ENCODE results near the gene FLT3LG.

The FLT3LG gene

DNA sequence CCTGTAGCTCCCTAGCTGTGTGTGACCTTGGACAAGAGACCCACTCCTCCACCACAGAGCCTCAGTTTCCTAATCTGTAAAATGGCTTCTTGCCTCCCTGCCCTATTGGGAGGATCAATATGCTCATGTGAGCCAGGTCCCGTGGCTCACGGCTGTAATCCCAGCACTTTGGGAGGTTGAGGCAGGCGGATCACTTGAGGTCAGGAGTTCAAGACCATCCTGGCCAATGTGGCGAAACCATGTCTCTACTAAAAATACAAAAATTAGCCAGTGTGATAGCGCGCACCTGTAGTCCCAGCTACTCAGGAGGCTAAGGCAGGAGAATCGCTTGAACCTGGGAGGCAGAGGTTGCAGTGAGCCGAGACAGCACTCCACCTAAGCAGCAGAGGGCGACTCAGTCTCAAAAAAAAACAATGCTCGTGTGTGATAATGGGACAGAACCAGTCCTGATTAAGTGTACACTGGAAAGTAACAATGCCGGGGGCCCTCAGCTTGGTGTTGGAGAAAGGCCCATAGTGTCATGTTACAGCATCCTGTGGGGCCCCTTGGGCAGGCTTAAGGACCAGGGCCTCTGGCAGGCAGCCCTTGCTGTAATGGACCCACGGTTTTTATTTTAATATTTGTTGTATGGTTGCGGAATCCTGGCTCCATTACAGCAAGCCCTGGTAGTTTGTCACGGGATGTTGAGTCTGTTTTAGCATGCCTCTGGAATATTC is 29.0 kb downstream of the FLT3LG start:
- peaks cover 12% of the 10 kb centered on the region for H3K36me3 Mint-ChIP-seq
- H3K9me3 Mint-ChIP-seq = no peaks in the 10 kb centered on the region
- no peak overlapping the region for H3K4me3 Mint-ChIP-seq
- H3K27me3 Mint-ChIP-seq = no peaks in the 10 kb centered on the region
- peak overlapping the region; percentile 13 for H3K27ac Mint-ChIP-seq
- H3K4me1 Mint-ChIP-seq = peaks cover 51% of the 10 kb centered on the region

DNA sequence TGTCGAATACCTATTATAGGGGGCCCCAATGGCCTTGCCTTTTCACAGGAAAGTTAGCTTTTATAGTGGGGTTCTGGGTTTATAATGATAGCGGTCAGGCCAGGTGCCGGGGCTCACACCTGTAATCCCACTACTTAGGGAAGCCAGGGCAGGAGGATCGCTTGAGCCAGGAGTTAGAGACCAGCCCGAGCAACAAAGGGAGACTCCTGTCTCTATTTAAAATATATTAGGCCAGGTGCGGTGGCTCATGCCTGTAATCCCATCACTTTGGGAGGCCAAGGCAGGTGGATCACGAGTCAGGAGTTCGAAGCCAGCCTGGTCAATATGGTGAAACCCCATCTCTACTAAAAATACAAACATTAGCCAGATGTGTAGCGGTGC is 29.6 kb downstream of the FLT3LG start:
- Mint-ChIP-seq H3K4me1 (peaks cover 52% of the 10 kb centered on the region), H3K27me3 (no peaks in the 10 kb centered on the region), H3K27ac (no peak overlapping the region), H3K36me3 (peaks cover 9% of the 10 kb centered on the region), H3K9me3 (no peaks in the 10 kb centered on the region), H3K4me3 (no peak overlapping the region)

GRCh38 chr19:49506575-49507105 is 32.6 kb downstream of the FLT3LG start:
- no peaks in the 10 kb centered on the region for H3K36me3 Mint-ChIP-seq
- H3K9me3 Mint-ChIP-seq = no peaks in the 10 kb centered on the region
- no peak overlapping the region for H3K27ac Mint-ChIP-seq
- peaks cover 33% of the 10 kb centered on the region for H3K4me1 Mint-ChIP-seq
- H3K4me3 Mint-ChIP-seq = no peak overlapping the region
- no peaks in the 10 kb centered on the region for H3K27me3 Mint-ChIP-seq

GRCh38 chr19:49507803-49508494 is 33.9 kb downstream of the FLT3LG start:
- H3K4me3 Mint-ChIP-seq = no peak overlapping the region
- no peak overlapping the region for H3K27ac Mint-ChIP-seq
- no peaks in the 10 kb centered on the region for H3K36me3 Mint-ChIP-seq
- no peaks in the 10 kb centered on the region for H3K27me3 Mint-ChIP-seq
- no peaks in the 10 kb centered on the region for H3K9me3 Mint-ChIP-seq
- H3K4me1 Mint-ChIP-seq = peaks cover 28% of the 10 kb centered on the region

DNA sequence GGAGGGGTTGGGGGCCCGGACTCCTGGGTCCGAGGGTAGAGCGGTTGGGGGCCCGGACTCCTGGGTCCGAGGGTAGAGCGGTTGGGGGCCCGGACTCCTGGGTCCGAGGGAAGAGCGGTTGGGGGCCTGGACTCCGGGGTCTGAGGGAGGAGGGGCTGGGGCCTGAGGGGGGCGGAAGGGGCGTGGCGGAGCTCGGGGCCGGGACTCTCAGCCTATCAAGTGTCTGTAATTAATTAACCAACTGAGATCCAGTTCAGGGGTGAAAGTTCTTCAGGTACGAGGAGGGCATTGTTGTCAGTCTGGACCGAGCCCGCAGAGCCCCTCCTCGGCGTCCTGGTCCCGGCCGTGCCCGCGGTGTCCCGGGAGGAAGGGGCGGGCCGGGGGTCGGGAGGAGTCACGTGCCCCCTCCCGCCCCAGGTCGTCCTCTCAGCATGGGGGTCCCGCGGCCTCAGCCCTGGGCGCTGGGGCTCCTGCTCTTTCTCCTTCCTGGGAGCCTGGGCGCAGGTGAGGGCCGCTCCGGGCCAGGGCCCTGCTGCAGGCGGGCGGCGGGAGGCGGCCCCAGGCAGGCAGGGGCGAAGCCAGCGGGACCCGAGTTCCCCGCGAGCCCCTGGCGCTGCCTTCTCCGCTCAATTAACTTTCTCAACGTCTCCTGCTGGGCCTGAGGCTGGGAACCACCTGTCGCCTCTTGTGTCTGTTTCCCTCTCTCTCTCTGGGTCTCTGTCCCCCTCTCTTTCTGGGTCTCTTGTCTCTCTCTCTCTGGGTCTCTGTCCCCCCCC is 39.1 kb downstream of the FLT3LG start:
- H3K27me3 Mint-ChIP-seq = no peaks in the 10 kb centered on the region
- H3K9me3 Mint-ChIP-seq = no peaks in the 10 kb centered on the region
- no peaks in the 10 kb centered on the region for H3K36me3 Mint-ChIP-seq
- peaks cover 44% of the 10 kb centered on the region for H3K4me1 Mint-ChIP-seq
- peak overlapping the region; percentile 82 for H3K27ac Mint-ChIP-seq
- peak overlapping the region; percentile 86 for H3K4me3 Mint-ChIP-seq

GRCh38 chr19:49513746-49514118 is 39.7 kb downstream of the FLT3LG start:
- Mint-ChIP-seq H3K4me3 (peak overlapping the region; percentile 86), H3K27me3 (no peaks in the 10 kb centered on the region), H3K4me1 (peaks cover 43% of the 10 kb centered on the region), H3K36me3 (no peaks in the 10 kb centered on the region), H3K9me3 (no peaks in the 10 kb centered on the region), H3K27ac (peak overlapping the region; percentile 82)

- H3K36me3 Mint-ChIP-seq = no peaks in the 10 kb centered on the region
- H3K27me3 Mint-ChIP-seq = no peaks in the 10 kb centered on the region
- peaks cover 45% of the 10 kb centered on the region for H3K4me1 Mint-ChIP-seq
- H3K27ac Mint-ChIP-seq = no peak overlapping the region
- H3K9me3 Mint-ChIP-seq = no peaks in the 10 kb centered on the region
- H3K4me3 Mint-ChIP-seq = peak overlapping the region; percentile 86
Measured at GRCh38 chr19:49514151-49514550, 40.1 kb downstream of the FLT3LG start.

DNA sequence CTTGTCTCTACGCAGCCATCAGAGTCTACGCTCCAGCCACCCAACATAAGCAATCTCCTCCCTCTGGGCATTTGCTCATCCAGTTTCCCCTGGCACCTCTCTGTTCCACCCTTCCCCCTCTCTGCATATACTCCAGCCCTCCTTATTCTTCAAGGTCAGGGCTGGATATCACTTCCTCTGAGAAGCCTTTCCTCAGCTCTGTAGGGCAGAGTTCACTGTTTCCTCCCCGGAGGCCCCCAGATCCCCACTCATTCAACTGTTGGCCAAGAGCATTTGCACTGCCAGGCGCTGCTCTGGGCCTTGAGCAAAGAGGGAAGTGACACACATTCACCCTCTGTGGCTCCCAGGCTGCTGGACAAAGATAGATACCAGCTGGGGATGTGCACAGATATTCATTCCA is 41.8 kb downstream of the FLT3LG start:
- peaks cover 49% of the 10 kb centered on the region for H3K4me1 Mint-ChIP-seq
- H3K9me3 Mint-ChIP-seq = no peaks in the 10 kb centered on the region
- no peaks in the 10 kb centered on the region for H3K27me3 Mint-ChIP-seq
- no peak overlapping the region for H3K4me3 Mint-ChIP-seq
- no peak overlapping the region for H3K27ac Mint-ChIP-seq
- no peaks in the 10 kb centered on the region for H3K36me3 Mint-ChIP-seq

- H3K4me3 Mint-ChIP-seq = no peak overlapping the region
- H3K27ac Mint-ChIP-seq = no peak overlapping the region
- no peaks in the 10 kb centered on the region for H3K9me3 Mint-ChIP-seq
- H3K36me3 Mint-ChIP-seq = no peaks in the 10 kb centered on the region
- no peaks in the 10 kb centered on the region for H3K27me3 Mint-ChIP-seq
- peaks cover 34% of the 10 kb centered on the region for H3K4me1 Mint-ChIP-seq
Measured at GRCh38 chr19:49518033-49518432, 44.0 kb downstream of the FLT3LG start.

GRCh38 chr19:49520705-49521319 is 46.8 kb downstream of the FLT3LG start:
- Mint-ChIP-seq H3K9me3 (no peaks in the 10 kb centered on the region), H3K36me3 (peaks cover 2% of the 10 kb centered on the region), H3K4me3 (no peak overlapping the region), H3K27me3 (no peaks in the 10 kb centered on the region), H3K27ac (no peak overlapping the region), H3K4me1 (peaks cover 19% of the 10 kb centered on the region)

DNA sequence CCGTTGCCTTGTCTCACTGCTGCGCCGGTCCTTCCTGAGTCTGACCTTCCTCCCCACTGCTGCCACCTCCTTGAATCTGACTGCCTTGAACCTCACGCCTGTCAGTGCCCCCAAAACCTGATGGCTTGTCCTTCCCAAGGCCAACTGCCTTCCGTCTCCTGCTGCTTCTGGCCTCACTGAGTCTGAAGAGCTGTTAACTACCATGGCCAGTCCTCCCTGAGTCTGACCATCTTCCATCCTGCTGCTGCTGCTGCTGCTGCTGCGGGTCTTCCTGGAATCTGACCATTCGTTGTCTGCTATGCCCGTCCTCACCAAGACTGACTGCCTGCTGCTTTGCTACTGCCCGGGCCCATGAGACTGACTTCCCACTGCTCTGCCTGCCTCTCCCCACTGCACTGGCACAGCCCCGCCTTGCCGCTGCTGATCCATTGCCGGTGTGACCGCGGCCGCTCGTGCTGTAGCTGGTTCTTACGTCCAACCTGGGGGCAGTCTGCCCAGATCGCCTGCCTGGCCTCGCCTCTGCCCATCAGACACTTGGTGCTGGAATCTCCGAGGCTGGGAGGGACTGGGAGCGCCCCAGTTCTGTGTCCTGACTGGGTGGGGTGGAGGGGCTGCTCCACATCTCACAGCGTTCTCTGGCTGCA is 50.9 kb downstream of the FLT3LG start:
- no peaks in the 10 kb centered on the region for H3K9me3 Mint-ChIP-seq
- no peak overlapping the region for H3K27ac Mint-ChIP-seq
- no peak overlapping the region for H3K4me3 Mint-ChIP-seq
- H3K27me3 Mint-ChIP-seq = no peaks in the 10 kb centered on the region
- H3K36me3 Mint-ChIP-seq = peaks cover 3% of the 10 kb centered on the region
- peaks cover 24% of the 10 kb centered on the region for H3K4me1 Mint-ChIP-seq

DNA sequence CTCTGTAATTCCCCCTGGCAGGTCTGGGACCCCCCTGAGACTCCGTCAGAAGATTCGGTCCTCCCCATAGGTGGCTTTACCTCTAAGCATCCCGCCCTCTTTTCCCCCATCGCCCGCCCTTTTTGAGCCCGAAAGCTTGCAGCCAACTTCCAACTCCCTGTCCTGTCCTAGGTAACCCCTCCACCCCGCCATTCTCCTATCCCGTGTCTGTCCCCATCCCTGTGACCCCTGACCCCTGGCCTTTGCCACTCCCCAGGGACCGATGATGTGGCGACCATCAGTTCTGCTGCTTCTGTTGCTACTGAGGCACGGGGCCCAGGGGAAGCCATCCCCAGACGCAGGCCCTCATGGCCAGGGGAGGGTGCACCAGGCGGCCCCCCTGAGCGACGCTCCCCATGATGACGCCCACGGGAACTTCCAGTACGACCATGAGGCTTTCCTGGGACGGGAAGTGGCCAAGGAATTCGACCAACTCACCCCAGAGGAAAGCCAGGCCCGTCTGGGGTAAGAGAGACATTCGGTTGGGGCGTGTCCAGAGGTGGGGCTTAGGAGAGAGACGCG is 54.3 kb downstream of the FLT3LG start:
- Mint-ChIP-seq H3K4me1 (peaks cover 34% of the 10 kb centered on the region), H3K9me3 (no peaks in the 10 kb centered on the region), H3K36me3 (peaks cover 3% of the 10 kb centered on the region), H3K27ac (no peak overlapping the region), H3K4me3 (peak overlapping the region; percentile 87), H3K27me3 (no peaks in the 10 kb centered on the region)

DNA sequence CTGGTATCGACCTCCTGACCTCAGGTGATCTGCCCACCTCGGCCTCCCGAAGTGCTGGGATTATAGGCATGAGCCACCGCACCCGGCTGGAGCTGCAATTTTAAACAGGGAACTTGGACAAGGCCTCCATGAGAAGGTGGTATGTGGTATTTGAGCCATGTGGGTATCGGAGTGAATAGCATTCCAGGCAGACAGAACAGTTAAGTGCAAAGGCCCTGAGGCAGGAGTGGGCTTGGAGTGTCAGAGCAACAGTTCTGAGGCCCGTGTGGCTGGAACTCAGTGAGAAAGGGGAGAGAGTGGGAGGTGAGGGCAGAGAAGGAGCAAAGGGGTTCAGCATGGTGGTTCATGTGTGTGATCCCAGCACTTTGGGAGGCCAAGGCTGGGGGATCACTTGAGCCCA is 56.7 kb downstream of the FLT3LG start:
- no peak overlapping the region for H3K27ac Mint-ChIP-seq
- H3K9me3 Mint-ChIP-seq = no peaks in the 10 kb centered on the region
- peaks cover 41% of the 10 kb centered on the region for H3K4me1 Mint-ChIP-seq
- peaks cover 1% of the 10 kb centered on the region for H3K36me3 Mint-ChIP-seq
- no peaks in the 10 kb centered on the region for H3K27me3 Mint-ChIP-seq
- no peak overlapping the region for H3K4me3 Mint-ChIP-seq

DNA sequence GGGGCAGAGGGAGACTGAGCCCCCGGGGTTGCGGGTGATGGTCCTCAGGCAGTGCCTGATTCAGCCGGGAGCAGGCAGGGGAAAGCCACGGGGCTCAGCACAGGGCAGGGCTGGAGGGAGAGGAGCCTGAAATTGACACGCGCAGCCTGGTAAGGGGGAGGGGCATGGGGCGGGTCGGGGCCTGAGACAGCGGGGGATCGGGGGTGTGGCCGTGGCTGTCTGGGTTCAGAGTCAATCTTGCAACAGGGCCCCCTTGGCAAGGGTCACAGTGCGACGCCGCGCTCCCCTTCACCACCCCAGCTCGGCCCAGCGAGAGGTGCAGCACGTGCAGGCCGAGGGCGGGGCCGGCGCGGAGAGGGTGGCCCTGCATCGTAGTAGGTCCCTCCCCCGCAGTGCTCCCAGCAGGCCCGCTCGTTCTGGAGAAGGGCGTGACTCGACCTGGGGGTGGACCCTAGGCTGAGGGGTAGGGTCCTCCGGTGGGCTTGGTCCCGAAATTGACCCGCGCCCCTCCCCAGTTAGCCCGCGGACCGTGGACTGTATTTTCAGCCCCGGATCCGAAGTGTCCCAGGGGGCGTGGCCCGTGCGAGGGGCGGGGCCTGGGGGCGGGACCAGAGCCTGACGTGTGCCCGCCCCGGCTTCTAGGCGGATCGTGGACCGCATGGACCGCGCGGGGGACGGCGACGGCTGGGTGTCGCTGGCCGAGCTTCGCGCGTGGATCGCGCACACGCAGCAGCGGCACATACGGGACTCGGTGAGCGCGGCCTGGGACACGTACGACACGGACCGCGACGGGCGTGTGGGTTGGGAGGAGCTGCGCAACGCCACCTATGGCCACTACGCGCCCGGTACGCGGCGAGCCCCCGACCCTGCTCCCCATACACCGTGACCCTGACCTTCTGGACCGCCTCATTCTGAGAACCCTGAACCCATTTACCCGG is 59.8 kb downstream of the FLT3LG start:
- Mint-ChIP-seq H3K4me1 (peaks cover 26% of the 10 kb centered on the region), H3K27ac (peak overlapping the region; percentile 82), H3K27me3 (no peaks in the 10 kb centered on the region), H3K4me3 (peak overlapping the region; percentile 84), H3K36me3 (no peaks in the 10 kb centered on the region), H3K9me3 (no peaks in the 10 kb centered on the region)
